Keratinocyte (primary cell): ENCODE results near the gene TMEM97. TPM values are rescaled to one million over a fixed set of nuclear protein-coding genes. Genes with fewer than 3 reads are reported as not detected.

Experiments
- DNase-seq: peaks from one replicate; pipeline ENCODE4 v3.0.0-alpha.2; 2011; ENCODE audit warnings: low read depth, missing footprints, low spot score
- FAIRE-seq: peaks from 2 replicates; lab custom pipeline; 2011; peaks lifted over from hg19 to GRCh38; lab: Jason Lieb, UNC
- H2AFZ ChIP-seq: 2 replicates; pipeline ENCODE4 v1.6.0; 2012; ENCODE audit warnings: low read length, control low read depth, inconsistent platforms; ENCODE audit not compliant: control insufficient read depth
- H3K27ac ChIP-seq: 2 replicates; pipeline ENCODE4 v1.5.1; 2011; ENCODE audit warnings: low read length; ENCODE audit not compliant: control insufficient read depth, insufficient read depth
- H3K27me3 ChIP-seq: 3 replicates; pipeline ENCODE4 v1.6.0; 2011; ENCODE audit warnings: low read length; ENCODE audit not compliant: control insufficient read depth, insufficient read depth; ENCODE audit errors: extremely low read depth
- H3K36me3 ChIP-seq, 2 experiments: 2 replicates in 1 of 2; 3 replicates in 1 of 2; pipeline ENCODE4 v1.5.1; 2011; ENCODE audit warnings: low read length in 2 of 2, mild to moderate bottlenecking in 1 of 2; ENCODE audit not compliant: control insufficient read depth in 2 of 2, insufficient read depth in 2 of 2; ENCODE audit errors: extremely low read depth in 1 of 2
- H3K4me1 ChIP-seq: 3 replicates; pipeline ENCODE4 v1.5.1; 2011; ENCODE audit warnings: low read length; ENCODE audit not compliant: control insufficient read depth, insufficient read depth; ENCODE audit errors: extremely low read depth
- H3K4me2 ChIP-seq: 3 replicates; pipeline ENCODE4 v1.6.0; 2011; ENCODE audit warnings: low read depth, low read length; ENCODE audit not compliant: control insufficient read depth, insufficient read depth; ENCODE audit errors: extremely low read depth
- H3K4me3 ChIP-seq, 3 experiments: fragments of 200-600 bp in 1 of 3; sonication (generic) in 1 of 3; 2 replicates in 2 of 3; 3 replicates in 1 of 3; pipeline ENCODE4 v1.5.1; 2011 to 2016; ENCODE audit warnings: low read length in 3 of 3, mild to moderate bottlenecking in 3 of 3, control low read depth in 2 of 3, inconsistent platforms in 1 of 3, low read depth in 1 of 3, mixed read lengths in 1 of 3, mixed run types in 1 of 3, moderate library complexity in 1 of 3; ENCODE audit not compliant: control insufficient read depth in 2 of 3, insufficient read depth in 2 of 3; ENCODE audit errors: extremely low read depth in 1 of 3
- H3K79me2 ChIP-seq: 2 replicates; pipeline ENCODE4 v1.6.0; 2012; ENCODE audit warnings: low read length; ENCODE audit not compliant: control insufficient read depth, insufficient read depth
- H3K9ac ChIP-seq: 3 replicates; pipeline ENCODE4 v1.6.0; 2011; ENCODE audit warnings: low read length; ENCODE audit not compliant: control insufficient read depth, insufficient read depth; ENCODE audit errors: extremely low read depth
- H3K9me1 ChIP-seq: 3 replicates; pipeline ENCODE4 v1.6.0; 2011; ENCODE audit warnings: low read length; ENCODE audit not compliant: control insufficient read depth, insufficient read depth; ENCODE audit errors: extremely low read depth
- H3K9me3 ChIP-seq: 2 replicates; pipeline ENCODE4 v1.5.1; 2012; ENCODE audit warnings: low read depth, low read length; ENCODE audit not compliant: control insufficient read depth
- H4K20me1 ChIP-seq: 3 replicates; pipeline ENCODE4 v1.6.0; 2011; ENCODE audit warnings: low read length; ENCODE audit not compliant: control insufficient read depth, insufficient read depth; ENCODE audit errors: extremely low read depth
- CTCF ChIP-seq, 3 experiments: IDR thresholded peaks in 1 of 3; conservative IDR thresholded peaks in 1 of 3; optimal IDR thresholded peaks in 1 of 3; 2 replicates in 2 of 3; 3 replicates in 1 of 3; pipeline versions ENCODE3 to v1.5.1; 2011; ENCODE audit warnings: low read length in 3 of 3, mild to moderate bottlenecking in 3 of 3, moderate library complexity in 2 of 3, control low read depth in 1 of 3, inconsistent platforms in 1 of 3; ENCODE audit not compliant: insufficient read depth in 2 of 3; ENCODE audit errors: extremely low read depth in 1 of 3
- EZH2 ChIP-seq: IDR thresholded peaks from one replicate; pipeline ENCODE4 v1.6.1; 2012; ENCODE audit warnings: inconsistent platforms, mild to moderate bottlenecking, low read length, moderate library complexity
- dilution Hi-C: fragments of 300-500 bp; cut with MboI; formaldehyde crosslinking; loops from one replicate; pipeline ENCODE4 v1.7.0; 2020; ENCODE audit warnings: low sequenced_read_pairs; ENCODE audit not compliant: extremely low pct_ligation_motif_present
- polyA plus RNA-seq, 5 experiments: library from polyadenylated mRNA; depleted of rRNA in 3 of 5; stranded (reverse) in 3 of 5; stranded (forward) in 1 of 5; unstranded in 1 of 5; fragments of >200 nt; gene quantifications; 1 replicate in 1 of 5; 2 replicates in 3 of 5; 3 replicates in 1 of 5; pipeline versions ENCODE4 v1.2.1 to v1.2.3, GENCODE V29; 2011 to 2012; ENCODE audit warnings: missing spikeins in 2 of 5, low read depth in 1 of 5, low replicate concordance in 1 of 5

Gene TMEM97
- polyA plus RNA-seq, 1 donor (not counting 4 experiments of a cell fraction or from before 2014, with no cell fraction given), result 29.9 TPM

GRCh38 chr17:28372945-28373274, 53.9 kb downstream of the TMEM97 start:
- no peak overlapping the region for H3K4me2 ChIP-seq
- H3K27ac ChIP-seq, result no peak overlapping the region
- no peak overlapping the region for H3K9ac ChIP-seq
- FAIRE-seq (no peak), DNase-seq (no peak)
- no peaks in the 10 kb centered on the region for H3K9me3 ChIP-seq
- no peaks in the 10 kb centered on the region for H3K9me1 ChIP-seq
- peaks cover 8% of the 10 kb centered on the region for H3K4me1 ChIP-seq
- H3K79me2 ChIP-seq, result no peaks in the 10 kb centered on the region
- H3K27me3 ChIP-seq, result peaks cover 18% of the 10 kb centered on the region
- H3K36me3 ChIP-seq, result no peaks in the 10 kb centered on the region
- H2AFZ ChIP-seq, result no peak overlapping the region
- H3K4me3 ChIP-seq, result no peak overlapping the region
- H4K20me1 ChIP-seq, result no peaks in the 10 kb centered on the region
- dilution Hi-C loops, result no loop called here
- TF ChIP-seq EZH2 (no peak), CTCF (optimal IDR thresholded peaks at IDR 0.05 in 1 of 3, IDR thresholded peaks at IDR 0.05 in 1 of 3, conservative IDR thresholded peaks at IDR 0.05 in 1 of 3; ENCODE audit: extremely low read depth in 1 of 3, insufficient read depth in 2 of 3, low read length in 3 of 3) (no peak)

Other genes with a start within 250 kb of the TMEM97 start
- gene IFT20, start 16.3 kb downstream of the TMEM97 start, polyA plus RNA-seq, result 19.9 to 28.7 TPM (median 27.1 TPM) in 3 replicates
- 63.1 to 84.6 TPM (median 82.0 TPM) in 3 replicates for gene TNFAIP1, start 16.6 kb downstream of the TMEM97 start, polyA plus RNA-seq
- 88.7 to 105 TPM (median 90.2 TPM) in 3 replicates for gene POLDIP2, start 38.3 kb downstream of the TMEM97 start, polyA plus RNA-seq
- gene SEBOX, start 46.0 kb downstream of the TMEM97 start, polyA plus RNA-seq, result not detected in 3 replicates
- 0.05 TPM in 1 of 3 replicates, not detected in the others for gene VTN, start 51.1 kb downstream of the TMEM97 start, polyA plus RNA-seq
- 0.55 to 1.6 TPM (median 0.90 TPM) in 3 replicates for gene SARM1, start 52.5 kb downstream of the TMEM97 start, polyA plus RNA-seq
- gene SLC46A1, start 87.0 kb downstream of the TMEM97 start, polyA plus RNA-seq, result 1.7 to 1.9 TPM (median 1.9 TPM) in 3 replicates
- gene SLC13A2, start 154.4 kb downstream of the TMEM97 start, polyA plus RNA-seq, result not detected in 3 replicates
- gene FOXN1, start 187.1 kb downstream of the TMEM97 start, polyA plus RNA-seq, result 0.01 to 0.66 TPM (median 0.29 TPM) in 3 replicates
- gene UNC119, start 233.4 kb downstream of the TMEM97 start, polyA plus RNA-seq, result 34.1 to 93.3 TPM (median 60.0 TPM) in 3 replicates